HL-60/S4 treated with retinoic acid at 250 ng/mL for 4 days and 3 days (cell line): ENCODE results near the gene GTPBP6.
"Not testable (repeated sequence)": the region's sequence is repeated elsewhere in the genome, so short reads cannot be mapped to it uniquely, and the experiment has no call there.

Experiments
- in situ Hi-C: fragments of 300-500 bp; cut with MboI; formaldehyde crosslinking; loops from 2 replicates; pipeline ENCODE4 v1.7.0; 2022; ENCODE audit warnings: low sequenced_read_pairs

The GTPBP6 gene

GRCh38 chrX:317424-318067 is 1.1 kb downstream of the GTPBP6 start:
- in situ Hi-C loops: no loop called here

- in situ Hi-C loops: no loop called here
Observed at GRCh38 chrX:316351-317325, 2.0 kb downstream of the GTPBP6 start.

- in situ Hi-C loops: no loop called here
Observed at GRCh38 chrX:314781-315595, 3.6 kb downstream of the GTPBP6 start.

GRCh38 chrX:314049-314448 is 4.5 kb downstream of the GTPBP6 start:
- in situ Hi-C loops: no loop called here

GRCh38 chrX:313546-313945 is 5.0 kb downstream of the GTPBP6 start:
- in situ Hi-C loops: no loop called here

DNA sequence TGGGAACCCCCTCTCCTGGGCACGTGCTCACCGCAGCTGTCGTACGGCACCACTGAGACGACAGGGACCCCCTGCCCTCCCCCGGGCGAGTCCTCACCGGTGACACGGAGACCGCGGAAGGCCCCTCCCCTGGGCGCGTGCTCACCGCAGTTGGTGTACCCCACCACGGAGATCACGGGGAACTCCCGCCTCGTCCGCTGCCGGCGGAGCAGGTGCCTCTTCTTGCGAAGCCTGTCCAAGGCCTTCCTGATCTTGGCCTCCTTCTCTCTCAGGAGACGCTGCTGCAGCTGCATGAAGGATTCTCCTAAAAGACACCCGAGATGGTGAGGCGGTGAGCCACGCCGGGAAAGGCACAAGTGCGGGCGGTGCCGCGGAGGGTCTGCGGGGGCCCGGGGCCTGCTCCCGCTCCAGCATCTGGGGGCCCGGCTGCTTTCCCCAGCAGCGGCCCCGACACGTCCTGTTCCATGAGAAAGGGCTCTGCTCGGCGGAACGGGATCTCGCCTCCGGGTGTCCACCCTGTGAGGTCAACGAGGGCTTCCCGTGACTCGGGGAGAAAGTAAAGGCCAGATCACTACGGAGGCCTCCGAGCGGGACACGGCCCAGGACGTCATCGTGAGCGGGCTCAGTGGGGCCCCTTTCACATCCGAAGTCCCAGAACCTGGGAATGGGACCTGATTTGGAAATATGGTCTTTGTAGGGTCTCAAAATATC is 5.8 kb downstream of the GTPBP6 start:
- in situ Hi-C loops: no loop called here

DNA sequence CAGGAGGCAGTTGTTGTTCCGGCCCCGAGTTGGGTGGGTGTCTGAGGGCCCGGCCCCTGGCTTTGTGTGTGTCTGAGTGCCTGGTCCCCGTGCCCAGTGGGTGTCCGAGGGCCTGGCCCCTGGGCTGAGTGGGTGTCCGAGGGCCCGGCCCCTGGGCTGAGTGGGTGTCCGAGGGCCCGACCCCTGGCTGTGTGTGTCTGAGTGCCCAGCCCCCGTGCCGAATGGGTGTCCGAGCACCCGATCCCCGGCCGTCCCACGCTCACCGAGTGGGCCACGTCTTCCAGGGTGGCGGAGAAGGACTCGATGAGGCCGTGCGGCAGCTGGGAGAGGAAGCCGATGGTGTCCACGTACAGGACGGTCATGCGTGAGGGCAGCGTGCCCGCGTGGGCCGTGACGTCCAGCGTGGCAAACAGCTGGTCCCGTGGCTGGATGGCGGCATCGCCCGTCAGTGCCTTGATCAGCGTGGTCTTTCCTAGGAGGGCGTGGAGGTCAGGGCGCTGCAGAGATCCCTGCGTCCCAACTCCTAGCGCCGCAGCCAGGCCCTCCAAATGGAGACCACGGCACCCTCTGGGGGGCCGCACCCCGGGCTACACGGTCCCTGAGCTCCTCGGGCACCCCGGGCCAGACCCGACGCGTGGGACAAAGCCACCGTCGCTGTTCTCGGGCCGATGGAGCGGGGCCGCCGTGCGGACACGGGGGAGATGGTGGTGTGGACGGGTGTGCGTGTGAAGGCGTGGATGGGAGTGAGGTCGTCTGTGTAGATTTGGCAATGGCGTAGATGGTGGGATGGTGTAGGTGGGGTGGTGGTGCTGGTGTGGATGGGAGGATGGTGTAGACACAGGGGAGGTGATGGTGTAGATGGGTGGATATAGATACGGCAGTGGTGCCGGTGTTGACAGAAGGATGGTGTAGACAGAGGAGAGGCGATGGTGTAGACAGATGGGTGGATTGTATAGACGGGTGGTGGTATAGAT is 7.2 kb downstream of the GTPBP6 start:
- in situ Hi-C loops: no loop called here

GRCh38 chrX:310621-311155 is 7.9 kb downstream of the GTPBP6 start:
- in situ Hi-C loops: no loop called here

- in situ Hi-C loops: no loop called here
Observed at GRCh38 chrX:308821-309520, 9.6 kb downstream of the GTPBP6 start.

DNA sequence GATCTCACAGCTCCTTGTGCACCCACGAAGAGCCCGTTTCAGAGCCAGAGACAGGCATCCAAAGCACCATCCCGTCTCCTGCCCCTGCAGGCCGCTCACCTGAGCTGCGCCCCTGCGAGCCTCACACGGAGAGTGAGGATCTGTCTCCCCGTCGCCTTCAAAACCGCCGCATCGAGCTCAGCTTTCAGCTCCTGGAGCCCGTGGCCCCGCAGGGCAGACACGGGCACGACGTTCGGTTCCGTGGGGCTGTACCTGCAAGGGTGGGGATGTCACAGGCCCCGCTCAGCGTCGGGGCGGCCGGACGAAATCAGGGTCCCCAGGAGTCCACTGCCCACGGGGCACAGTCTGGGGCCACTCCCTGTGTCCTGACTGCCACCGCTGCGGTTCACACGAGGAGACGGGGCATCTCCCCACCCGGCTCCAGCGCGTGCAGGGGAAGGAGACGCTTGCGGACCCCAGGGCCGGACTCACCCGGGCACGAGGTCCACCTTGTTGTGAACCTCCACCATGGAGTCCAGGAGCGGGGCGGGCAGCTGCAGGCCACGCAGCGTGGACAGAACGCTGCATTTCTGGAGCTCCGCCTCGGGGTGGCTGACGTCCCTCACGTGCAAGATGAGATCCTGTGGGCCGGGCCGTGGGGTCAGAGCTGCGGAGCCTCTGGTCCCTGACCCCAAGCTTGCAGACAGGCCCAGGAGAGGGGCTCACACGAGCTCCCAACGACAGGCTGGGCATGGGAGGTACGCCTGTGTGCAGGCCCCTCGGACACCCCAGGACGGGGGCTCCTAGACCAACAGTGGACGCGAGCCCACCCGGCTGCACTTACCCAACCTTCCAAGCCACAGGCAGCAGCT is 11.1 kb downstream of the GTPBP6 start:
- in situ Hi-C loops: no loop called here

DNA sequence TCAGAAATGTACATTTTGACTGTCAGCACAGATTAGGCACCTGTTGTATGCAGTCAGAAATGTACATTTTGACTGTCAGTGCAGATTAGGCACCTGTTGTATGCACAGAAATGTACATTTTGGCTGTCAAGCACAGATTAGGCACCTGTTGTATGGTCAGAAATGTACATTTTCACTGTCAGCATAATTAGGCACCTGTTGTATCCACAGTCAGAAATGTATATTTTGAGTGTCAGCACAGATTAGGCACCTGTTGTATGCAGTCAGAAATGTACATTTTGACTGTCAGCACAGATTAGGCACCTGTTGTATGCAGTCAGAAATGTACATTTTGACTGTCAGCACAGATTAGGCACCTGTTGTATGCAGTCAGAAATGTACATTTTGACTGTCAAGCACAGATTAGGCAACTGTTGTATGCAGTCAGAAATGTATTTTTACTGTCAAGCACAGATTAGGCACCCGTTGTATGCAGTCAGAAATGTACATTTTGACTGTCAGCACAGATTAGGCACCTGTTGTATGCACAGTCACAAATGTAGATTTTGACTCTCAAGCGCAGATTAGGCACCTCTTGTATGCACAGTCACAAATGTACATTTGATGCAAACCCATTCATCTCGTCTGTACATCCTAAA is 11.9 kb downstream of the GTPBP6 start:
- in situ Hi-C loops: not testable (repeated sequence)

DNA sequence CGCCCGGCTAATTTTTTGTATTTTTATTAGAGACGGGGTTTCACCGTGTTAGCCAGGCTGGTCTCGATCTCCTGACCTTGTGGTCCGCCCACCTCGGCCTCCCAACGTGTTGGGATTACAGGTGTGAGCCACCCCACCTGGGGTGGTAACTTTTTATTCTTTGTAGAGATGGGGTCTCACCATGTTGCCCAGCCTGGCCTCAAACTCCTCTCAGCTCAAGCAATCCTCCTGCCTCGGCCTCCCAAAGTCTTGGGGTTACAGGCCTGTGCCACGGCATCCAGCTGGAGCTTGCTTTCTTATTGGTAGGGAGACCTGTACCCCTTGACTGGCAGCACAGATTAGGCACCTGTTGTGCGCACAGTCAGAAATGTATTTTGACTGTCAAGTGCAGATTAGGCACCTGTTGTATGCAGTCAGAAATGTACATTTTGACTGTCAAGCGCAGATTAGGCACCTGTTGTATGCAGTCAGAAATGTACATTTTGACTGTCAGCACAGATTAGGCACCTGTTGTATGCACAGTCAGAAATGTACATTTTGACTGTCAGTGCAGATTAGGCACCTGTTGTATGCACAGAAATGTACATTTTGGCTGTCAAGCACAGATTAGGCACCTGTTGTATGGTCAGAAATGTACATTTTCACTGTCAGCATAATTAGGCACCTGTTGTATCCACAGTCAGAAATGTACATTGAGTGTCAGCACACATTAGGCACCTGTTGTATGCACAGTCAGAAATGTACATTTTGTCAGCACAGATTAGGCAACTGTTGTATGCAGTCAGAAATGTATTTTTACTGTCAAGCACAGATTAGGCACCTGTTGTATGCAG is 12.6 kb downstream of the GTPBP6 start:
- in situ Hi-C loops: not testable (repeated sequence)

GRCh38 chrX:302975-303374 is 15.6 kb downstream of the GTPBP6 start:
- in situ Hi-C loops: no loop called here

DNA sequence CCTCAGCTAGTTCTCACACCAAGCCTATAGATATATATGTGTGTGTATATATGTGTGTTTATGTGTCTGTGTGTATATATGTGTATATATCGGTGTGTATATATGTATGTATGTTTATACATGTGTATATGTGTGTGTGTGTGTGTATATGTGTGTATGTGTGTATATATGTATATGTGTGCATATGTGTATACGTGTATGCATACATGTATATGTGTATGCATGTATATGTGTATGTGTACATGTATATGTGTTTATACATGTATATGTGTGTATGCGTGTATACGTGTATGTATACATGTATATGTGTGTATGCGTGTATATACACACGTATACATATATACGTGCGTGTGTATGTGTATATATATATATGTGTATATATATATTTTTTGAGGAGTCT is 18.3 kb downstream of the GTPBP6 start:
- in situ Hi-C loops: no loop called here

DNA sequence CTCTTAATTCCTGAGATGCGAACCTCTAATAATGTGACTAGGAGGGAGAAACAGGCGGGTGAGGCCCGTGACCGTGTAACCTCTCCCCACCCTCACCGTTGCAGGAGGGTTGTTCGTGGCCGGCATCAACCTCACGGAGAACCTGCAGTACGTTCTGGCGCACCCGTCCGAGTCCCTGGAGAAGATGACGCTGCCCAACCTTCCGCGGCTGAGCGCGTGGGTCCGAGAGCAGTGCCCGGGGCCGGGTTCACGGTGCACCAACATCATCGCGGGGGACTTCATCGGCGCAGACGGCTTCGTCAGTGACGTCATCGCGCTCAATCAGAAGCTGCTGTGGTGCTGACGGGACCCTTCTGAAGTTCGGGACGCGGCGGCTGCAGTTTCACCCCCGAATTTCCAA is 19.6 kb downstream of the GTPBP6 start:
- in situ Hi-C loops: no loop called here

GRCh38 chrX:295136-295535 is 23.5 kb downstream of the GTPBP6 start:
- in situ Hi-C loops: no loop called here
